Osteocyte (in vitro differentiated cells): ENCODE measurements around the gene MX2. TPM values are rescaled to one million over a fixed set of nuclear protein-coding genes. Genes with fewer than 3 reads are reported as not detected.
A peak's percentile ranks its signal among the peaks of the same experiment; 100 is the strongest.

Experiments used
- DNase-seq: peaks from one replicate; pipeline ENCODE4 v3.0.0; 2021; ENCODE audit warnings: mixed read lengths; ENCODE audit not compliant: unreplicated experiment; ENCODE audit errors: extremely low spot score
- H3K27ac Mint-ChIP-seq: one replicate; pipeline ENCODE4 v1.8.0; 2021; ENCODE audit warnings: mild to moderate bottlenecking, mixed read lengths; ENCODE audit not compliant: unreplicated experiment
- H3K27me3 Mint-ChIP-seq: one replicate; pipeline ENCODE4 v1.8.0; 2021; ENCODE audit warnings: mixed read lengths; ENCODE audit not compliant: unreplicated experiment
- H3K36me3 Mint-ChIP-seq: one replicate; pipeline ENCODE4 v1.8.0; 2021; ENCODE audit warnings: mixed read lengths; ENCODE audit not compliant: unreplicated experiment
- H3K4me1 Mint-ChIP-seq: one replicate; pipeline ENCODE4 v1.8.0; 2021; ENCODE audit warnings: mixed read lengths; ENCODE audit not compliant: unreplicated experiment
- H3K4me3 Mint-ChIP-seq: one replicate; pipeline ENCODE4 v1.8.0; 2021; ENCODE audit warnings: mild to moderate bottlenecking, moderate library complexity, mixed read lengths; ENCODE audit not compliant: unreplicated experiment
- H3K9me3 Mint-ChIP-seq: one replicate; pipeline ENCODE4 v1.8.0; 2021; ENCODE audit warnings: mixed read lengths; ENCODE audit not compliant: unreplicated experiment
- total RNA-seq: library from RNA; stranded (reverse); gene quantifications from 2 replicates; pipeline ENCODE4 v1.2.1, GENCODE V29; 2021
- TF ChIP-seq, protein P1 (sequence below): fragments of 200-600 bp; sonication (generic); IDR thresholded peaks from 2 replicates; pipeline ENCODE4 v1.5.0; 2021; ENCODE audit warnings: antibody characterized with exemption, mild to moderate bottlenecking, moderate library complexity

Gene MX2
- total RNA-seq, 1 donor from 2014 or later: not detected

DNA sequence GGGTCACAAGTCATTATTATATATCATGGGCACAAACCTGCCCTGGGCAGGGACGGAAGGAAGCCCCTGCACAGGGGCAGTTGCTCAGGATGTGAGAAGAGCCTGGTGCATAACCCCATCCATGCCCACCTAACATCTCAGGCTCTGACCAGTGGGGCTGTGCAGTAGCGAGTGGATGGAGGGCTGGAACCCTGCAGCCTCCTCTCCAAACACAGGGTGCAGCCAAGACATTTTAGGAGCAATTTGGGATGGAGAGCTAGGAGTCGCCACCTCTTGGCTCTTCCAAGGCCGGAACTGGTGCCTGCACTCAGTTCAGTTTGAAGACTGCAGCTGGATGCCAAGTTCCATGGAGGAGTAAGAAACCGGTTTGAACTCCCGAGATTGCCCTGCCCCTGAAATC lies 67.0 kb downstream of the MX2 start:
- H3K27me3 Mint-ChIP-seq: peaks cover 5% of the 10 kb centered on the region
- no peak overlapping the region for H3K4me3 Mint-ChIP-seq

DNA sequence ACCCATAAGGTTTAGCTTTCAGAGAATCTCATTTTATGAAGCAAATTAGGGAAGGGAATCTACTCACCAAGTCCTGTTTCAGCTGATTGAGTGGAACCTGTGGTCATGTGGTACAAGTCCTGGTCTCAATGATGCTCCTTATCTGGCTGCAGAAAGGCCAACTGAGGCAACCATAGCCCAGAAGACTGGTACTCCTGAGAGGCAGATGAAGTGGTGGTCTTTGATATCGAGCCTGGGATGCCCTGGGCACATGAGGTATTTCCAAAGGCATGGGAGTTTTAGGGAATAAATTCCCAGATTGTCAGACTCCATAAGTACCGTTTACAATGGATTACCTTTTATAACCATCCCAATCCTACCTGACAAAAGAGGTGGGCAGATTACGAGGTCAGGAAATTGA lies 67.5 kb downstream of the MX2 start:
- H3K36me3 Mint-ChIP-seq: no peaks in the 10 kb centered on the region
- no peak overlapping the region for H3K4me3 Mint-ChIP-seq
- no peaks in the 10 kb centered on the region for H3K4me1 Mint-ChIP-seq

More for the DNA sequence above, 67.0 kb downstream of the MX2 start:
- no peak for DNase-seq
- TF ChIP-seq, protein P1, sequence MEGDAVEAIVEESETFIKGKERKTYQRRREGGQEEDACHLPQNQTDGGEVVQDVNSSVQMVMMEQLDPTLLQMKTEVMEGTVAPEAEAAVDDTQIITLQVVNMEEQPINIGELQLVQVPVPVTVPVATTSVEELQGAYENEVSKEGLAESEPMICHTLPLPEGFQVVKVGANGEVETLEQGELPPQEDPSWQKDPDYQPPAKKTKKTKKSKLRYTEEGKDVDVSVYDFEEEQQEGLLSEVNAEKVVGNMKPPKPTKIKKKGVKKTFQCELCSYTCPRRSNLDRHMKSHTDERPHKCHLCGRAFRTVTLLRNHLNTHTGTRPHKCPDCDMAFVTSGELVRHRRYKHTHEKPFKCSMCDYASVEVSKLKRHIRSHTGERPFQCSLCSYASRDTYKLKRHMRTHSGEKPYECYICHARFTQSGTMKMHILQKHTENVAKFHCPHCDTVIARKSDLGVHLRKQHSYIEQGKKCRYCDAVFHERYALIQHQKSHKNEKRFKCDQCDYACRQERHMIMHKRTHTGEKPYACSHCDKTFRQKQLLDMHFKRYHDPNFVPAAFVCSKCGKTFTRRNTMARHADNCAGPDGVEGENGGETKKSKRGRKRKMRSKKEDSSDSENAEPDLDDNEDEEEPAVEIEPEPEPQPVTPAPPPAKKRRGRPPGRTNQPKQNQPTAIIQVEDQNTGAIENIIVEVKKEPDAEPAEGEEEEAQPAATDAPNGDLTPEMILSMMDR: no peak
- Mint-ChIP-seq H3K4me1 (no peaks in the 10 kb centered on the region), H3K36me3 (no peaks in the 10 kb centered on the region), H3K27ac (no peak overlapping the region), H3K9me3 (no peaks in the 10 kb centered on the region)

DNA sequence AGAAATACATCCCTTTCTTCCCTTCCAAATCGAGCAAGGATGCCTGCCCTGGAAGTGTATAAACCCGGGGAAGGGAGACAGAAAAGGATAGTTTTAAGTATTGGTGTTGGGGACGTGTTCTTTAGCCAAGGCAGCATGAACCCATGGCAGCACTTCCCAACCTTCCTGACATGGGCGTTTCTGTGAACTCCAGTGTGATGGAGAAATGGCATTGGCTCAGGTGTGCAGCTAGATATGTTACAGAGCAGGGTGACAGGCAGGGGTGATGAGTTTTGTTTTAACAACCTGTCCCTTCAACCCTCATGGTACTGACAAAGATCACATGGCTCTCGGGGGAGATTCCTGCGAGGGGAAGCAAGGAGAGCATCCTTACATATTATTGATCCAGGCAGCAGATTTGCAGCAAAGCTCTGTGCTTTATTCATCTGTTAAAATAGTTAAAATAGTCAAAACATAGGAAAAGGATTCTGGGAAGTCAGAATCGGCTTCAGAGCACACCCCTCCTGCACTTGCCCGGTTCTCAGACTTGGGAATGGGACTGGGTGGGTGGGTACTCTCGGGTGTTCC lies 68.2 kb downstream of the MX2 start:
- Mint-ChIP-seq H3K4me3 (no peak overlapping the region), H3K9me3 (peaks cover 8% of the 10 kb centered on the region), H3K4me1 (no peaks in the 10 kb centered on the region), H3K27me3 (peaks cover 5% of the 10 kb centered on the region), H3K36me3 (no peaks in the 10 kb centered on the region), H3K27ac (no peak overlapping the region)
- TF ChIP-seq, protein P1: no peak
- DNase-seq: no peak

More for the DNA sequence above, 67.5 kb downstream of the MX2 start:
- H3K9me3 Mint-ChIP-seq: peaks cover under 1% of the 10 kb centered on the region
- peaks cover 5% of the 10 kb centered on the region for H3K27me3 Mint-ChIP-seq
- no peak for DNase-seq
- no peak overlapping the region for H3K27ac Mint-ChIP-seq
- TF ChIP-seq, protein P1: no peak

DNA sequence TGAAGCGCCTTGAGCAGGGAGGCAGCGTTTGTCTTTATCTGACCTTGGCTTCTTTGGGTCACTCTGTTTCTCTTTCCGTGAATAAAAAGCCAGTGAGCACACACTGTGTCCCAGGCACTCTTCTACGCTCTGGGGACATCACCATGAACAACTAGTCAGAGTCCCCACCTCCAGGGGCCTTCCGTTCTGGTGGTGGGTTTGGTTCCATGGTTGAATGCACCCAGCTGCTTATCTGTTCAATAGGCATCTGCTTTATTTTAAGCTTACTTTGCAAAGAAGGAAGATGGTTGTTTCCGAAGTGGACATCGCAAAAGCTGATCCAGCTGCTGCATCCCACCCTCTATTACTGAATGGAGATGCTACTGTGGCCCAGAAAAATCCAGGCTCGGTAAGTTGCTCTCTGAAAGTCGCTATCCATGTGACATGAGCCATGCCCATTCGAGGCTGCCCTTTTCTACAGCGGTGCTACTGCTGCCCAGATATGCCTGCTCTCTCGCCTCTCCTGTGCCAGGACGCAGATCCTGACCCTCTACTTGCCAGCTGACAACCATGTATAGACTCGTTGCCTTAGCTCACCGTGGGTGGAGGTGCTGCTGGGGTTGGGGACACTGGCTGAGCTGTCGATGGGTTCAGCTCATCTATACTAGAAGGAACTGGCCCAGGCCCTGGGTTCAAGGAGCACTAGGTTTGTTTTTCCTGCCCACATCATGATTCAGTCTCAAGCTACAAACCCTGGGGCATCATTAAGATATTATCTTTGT lies 70.1 kb downstream of the MX2 start:
- peak; percentile 54 for DNase-seq
- no peaks in the 10 kb centered on the region for H3K4me1 Mint-ChIP-seq
- no peak overlapping the region for H3K27ac Mint-ChIP-seq
- peaks cover 13% of the 10 kb centered on the region for H3K9me3 Mint-ChIP-seq
- no peak overlapping the region for H3K4me3 Mint-ChIP-seq
- H3K27me3 Mint-ChIP-seq: peaks cover 5% of the 10 kb centered on the region
- H3K36me3 Mint-ChIP-seq: no peaks in the 10 kb centered on the region
- TF ChIP-seq, protein P1: no peak
